OCI-LY3 (cell line): ENCODE results near the gene RALGAPB.

Experiments used
- CTCF ChIP-seq: fragments of 200-600, 300-600 bp; sonication (generic); IDR thresholded peaks from 2 replicates; pipeline ENCODE4 v1.5.1; 2014; ENCODE audit warnings: antibody characterized with exemption, low read length, low read depth
- EZH2phosphoT487 ChIP-seq: fragments of 200-600 bp; shearing (Covaris generic); IDR thresholded peaks from 2 replicates; pipeline ENCODE4 v1.6.1; 2018; ENCODE audit warnings: antibody characterized with exemption, mixed run types, low read depth

- TF ChIP-seq CTCF: no peak
- no peak for TF ChIP-seq EZH2phosphoT487
Observed at GRCh38 chr20:38454556-38455473, 17.8 kb upstream of the RALGAPB start.
